Measurements from ENCODE around the gene HAAO.

The HAAO gene

DNA sequence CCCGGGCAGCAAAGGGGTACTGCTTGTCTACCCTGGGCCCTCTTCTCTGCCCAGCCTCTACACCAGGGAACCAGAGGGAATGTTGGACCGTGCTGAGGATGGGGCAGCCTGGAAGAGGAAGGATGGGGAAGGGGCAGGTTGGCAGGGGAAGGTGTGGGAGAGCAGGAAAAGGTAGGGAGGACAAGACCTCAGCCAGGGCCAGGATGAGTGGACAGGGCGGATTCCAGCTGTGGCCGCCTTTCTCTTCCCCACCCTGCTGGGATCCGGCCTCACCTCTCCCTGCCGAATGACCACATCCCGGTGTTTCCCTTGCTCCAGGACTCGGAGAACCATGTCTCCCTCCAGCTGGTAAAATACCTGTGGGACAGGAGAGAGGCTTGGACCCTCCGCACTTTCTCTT is 8.9 kb downstream of the HAAO start:
- CTCF ChIA-PET = no interaction called here

DNA sequence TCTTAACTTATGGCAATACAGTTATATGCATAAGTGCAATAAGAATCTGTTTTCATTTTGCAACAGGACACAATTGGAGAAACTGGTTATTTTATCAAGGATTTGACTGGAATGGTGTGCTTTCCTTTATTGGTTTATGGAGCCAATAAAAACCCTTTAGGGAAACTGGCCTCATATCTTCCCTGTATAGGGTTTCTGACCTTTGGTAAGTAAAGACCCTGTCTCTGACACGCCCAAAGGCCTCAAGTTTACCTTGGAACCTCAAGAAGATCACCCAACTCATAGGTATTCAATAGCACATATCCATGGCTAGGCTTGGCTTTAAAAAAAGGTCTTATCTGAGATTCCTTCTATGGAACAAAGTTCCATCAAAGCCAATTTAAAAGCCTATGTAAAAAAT is 11.2 kb downstream of the HAAO start:
- POLR2A ChIA-PET = no interaction called here
- no peak for TF ChIP-seq NFRKB (IDR thresholded peaks at IDR 0.05)
- no peak for TF ChIP-seq ELF4 (IDR thresholded peaks at IDR 0.05)
- TF ChIP-seq ZNF384 (IDR thresholded peaks at IDR 0.05) = no peak
- TF ChIP-seq FOXK2 (IDR thresholded peaks at IDR 0.05) = no peak
- CTCF ChIA-PET = no interaction called here
- no peak for DNase-seq (ENCODE audit: extremely low spot score)

More for the DNA sequence above, 8.9 kb downstream of the HAAO start:
- no peak for DNase-seq (ENCODE audit: extremely low spot score)
- TF ChIP-seq FOXM1 (IDR thresholded peaks at IDR 0.05; ENCODE audit: borderline replicate concordance) (no peak), L3MBTL2 (conservative IDR thresholded peaks at IDR 0.05) (no peak), ARNT (IDR thresholded peaks at IDR 0.05) (no peak), TARDBP (IDR thresholded peaks at IDR 0.05) (no peak), FOXA1 (IDR thresholded peaks at IDR 0.05) (no peak), SUZ12 (IDR thresholded peaks at IDR 0.05) (no peak), LEF1 (IDR thresholded peaks at IDR 0.05; ENCODE audit: borderline replicate concordance) (no peak), SP1 (IDR thresholded peaks at IDR 0.05) (no peak), ZNF384 (IDR thresholded peaks at IDR 0.05) (no peak), FOXK2 (IDR thresholded peaks at IDR 0.05) (no peak), BHLHE40 (IDR thresholded peaks at IDR 0.05; ENCODE audit: borderline replicate concordance) (no peak), HDGF (IDR thresholded peaks at IDR 0.05; ENCODE audit: borderline replicate concordance) (no peak), ELF4 (IDR thresholded peaks at IDR 0.05) (no peak), NFRKB (IDR thresholded peaks at IDR 0.05) (no peak), CTBP1 (IDR thresholded peaks at IDR 0.05; ENCODE audit: borderline replicate concordance) (no peak)
- TF ChIP-seq, protein P1, sequence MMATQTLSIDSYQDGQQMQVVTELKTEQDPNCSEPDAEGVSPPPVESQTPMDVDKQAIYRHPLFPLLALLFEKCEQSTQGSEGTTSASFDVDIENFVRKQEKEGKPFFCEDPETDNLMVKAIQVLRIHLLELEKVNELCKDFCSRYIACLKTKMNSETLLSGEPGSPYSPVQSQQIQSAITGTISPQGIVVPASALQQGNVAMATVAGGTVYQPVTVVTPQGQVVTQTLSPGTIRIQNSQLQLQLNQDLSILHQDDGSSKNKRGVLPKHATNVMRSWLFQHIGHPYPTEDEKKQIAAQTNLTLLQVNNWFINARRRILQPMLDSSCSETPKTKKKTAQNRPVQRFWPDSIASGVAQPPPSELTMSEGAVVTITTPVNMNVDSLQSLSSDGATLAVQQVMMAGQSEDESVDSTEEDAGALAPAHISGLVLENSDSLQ (IDR thresholded peaks at IDR 0.05) = no peak
- POLR2A ChIA-PET = interaction anchor here (1.6 kb wide), 1 partner anchor 27 kb away, joined by 8 read pairs; no protein-coding TSS in a partner anchor

DNA sequence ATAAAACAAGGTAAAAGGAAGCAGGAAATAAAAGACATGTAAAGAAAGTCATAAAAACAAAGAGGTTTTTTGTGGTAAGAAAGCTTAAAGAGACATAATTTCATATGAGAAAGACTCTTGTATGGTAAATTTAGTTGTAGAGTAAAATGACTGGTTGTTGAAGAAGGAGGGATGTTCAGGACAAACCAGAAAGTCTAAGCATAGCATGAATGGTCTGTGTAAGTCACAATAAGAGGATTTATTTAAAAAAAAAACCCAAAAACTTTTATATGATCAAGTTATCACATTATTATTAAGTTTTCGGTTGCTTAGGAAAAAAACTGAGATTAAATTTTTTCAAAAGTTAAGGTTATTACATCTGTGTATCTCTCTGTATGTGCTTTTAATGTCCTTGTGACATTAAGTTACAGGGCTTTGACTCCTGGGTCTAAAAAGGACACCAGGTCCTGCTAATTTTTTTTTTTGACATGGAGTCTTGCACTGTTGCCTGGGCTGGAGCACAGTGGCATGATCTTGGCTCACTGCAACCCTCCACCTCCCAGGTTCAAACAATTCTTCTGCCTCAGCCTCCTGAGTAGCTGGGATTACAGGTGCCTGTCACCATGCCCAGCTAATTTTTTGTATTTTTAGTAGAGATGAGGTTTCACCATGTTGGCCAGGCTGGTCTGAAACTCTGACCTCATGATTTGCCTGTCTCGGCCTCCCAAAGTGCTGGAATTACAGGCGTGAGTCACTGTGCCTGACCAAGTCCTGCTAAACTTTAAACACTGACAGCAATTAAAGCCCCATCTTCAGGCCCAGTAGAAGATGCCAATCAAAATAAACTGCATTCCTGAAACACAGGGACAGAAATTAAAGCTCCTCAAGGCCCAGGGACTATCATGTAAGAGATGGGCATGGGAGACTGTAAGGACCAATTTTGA is 14.2 kb downstream of the HAAO start:
- ChIA-PET CTCF (no interaction called here), POLR2A (no interaction called here)
- TF ChIP-seq ZNF384 (IDR thresholded peaks at IDR 0.05) = 0 out of 2 replicates have a peak, but pooled peaks have one; percentile 17
- TF ChIP-seq, protein P1 (IDR thresholded peaks at IDR 0.05) = no peak
- no peak for DNase-seq (ENCODE audit: extremely low spot score)

DNA sequence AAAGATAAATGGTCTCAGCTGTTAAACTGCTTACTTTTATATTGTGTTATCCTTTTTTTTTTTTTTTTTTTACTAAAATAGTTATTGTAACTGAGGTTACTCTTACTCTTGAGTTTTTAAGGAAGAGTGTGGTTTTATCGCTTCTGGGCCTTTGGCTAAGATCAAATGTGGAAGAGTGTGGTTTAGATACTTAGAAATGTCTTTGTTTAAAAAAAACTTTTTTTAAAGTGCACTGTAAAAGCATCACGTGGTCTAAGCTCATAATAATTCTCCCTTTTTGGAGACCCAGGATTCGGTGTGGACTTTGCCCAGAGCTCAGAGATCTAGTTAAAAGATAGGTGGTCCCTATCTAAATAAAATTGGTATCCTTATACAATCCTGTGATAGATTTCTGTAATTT is 16.6 kb downstream of the HAAO start:
- ChIA-PET CTCF (interaction anchor here (0.6 to 0.7 kb wide), 2 partner anchors 183 to 1122 kb away, joined by 4 read pairs; no protein-coding TSS in a partner anchor), POLR2A (no interaction called here)

DNA sequence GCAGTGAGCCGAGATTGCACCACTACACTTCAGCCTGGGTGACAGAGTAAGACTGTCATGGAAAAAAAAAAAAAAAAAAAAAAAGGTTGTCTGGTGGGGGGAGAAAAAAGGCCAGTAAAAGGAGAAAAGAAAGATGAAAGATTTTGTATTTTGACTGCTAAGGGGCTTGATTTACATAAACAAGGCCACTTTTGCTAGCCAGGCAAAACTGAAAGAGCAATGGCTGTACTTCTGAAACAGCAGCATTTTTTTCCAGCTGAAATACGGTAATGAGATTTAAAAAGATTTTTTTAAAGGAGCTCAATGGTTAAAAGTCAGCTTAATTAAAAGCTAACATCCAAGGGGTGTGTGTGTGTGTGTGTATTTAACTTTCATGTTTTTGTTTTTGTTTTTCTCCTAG is 17.2 kb downstream of the HAAO start:
- CTCF ChIA-PET = interaction anchor here (0.6 to 0.7 kb wide), 3 partner anchors 20 to 1122 kb away, joined by 3 to 4 read pairs (median 4); no protein-coding TSS in a partner anchor
- TF ChIP-seq FOXK2 (IDR thresholded peaks at IDR 0.05) (no peak), SUZ12 (IDR thresholded peaks at IDR 0.05) (no peak), TARDBP (IDR thresholded peaks at IDR 0.05) (no peak), ELF4 (IDR thresholded peaks at IDR 0.05) (no peak), ARNT (IDR thresholded peaks at IDR 0.05) (no peak), FOXM1 (IDR thresholded peaks at IDR 0.05; ENCODE audit: borderline replicate concordance) (no peak), BHLHE40 (IDR thresholded peaks at IDR 0.05; ENCODE audit: borderline replicate concordance) (no peak), FOXA1 (IDR thresholded peaks at IDR 0.05) (no peak), ZNF384 (IDR thresholded peaks at IDR 0.05) (no peak), NFRKB (IDR thresholded peaks at IDR 0.05) (no peak), HDGF (IDR thresholded peaks at IDR 0.05; ENCODE audit: borderline replicate concordance) (no peak), LEF1 (IDR thresholded peaks at IDR 0.05; ENCODE audit: borderline replicate concordance) (no peak), SP1 (IDR thresholded peaks at IDR 0.05) (no peak), L3MBTL2 (conservative IDR thresholded peaks at IDR 0.05) (no peak), CTBP1 (IDR thresholded peaks at IDR 0.05; ENCODE audit: borderline replicate concordance) (no peak)
- TF ChIP-seq, protein P1 (IDR thresholded peaks at IDR 0.05) = no peak
- POLR2A ChIA-PET = no interaction called here
- DNase-seq (ENCODE audit: extremely low spot score) = no peak

More for the DNA sequence above, 16.6 kb downstream of the HAAO start:
- no peak for TF ChIP-seq ZNF384 (IDR thresholded peaks at IDR 0.05)
- no peak for TF ChIP-seq SUZ12 (IDR thresholded peaks at IDR 0.05)
- TF ChIP-seq ELF4 (IDR thresholded peaks at IDR 0.05) = no peak
- TF ChIP-seq FOXA1 (IDR thresholded peaks at IDR 0.05) = no peak
- TF ChIP-seq HDGF (IDR thresholded peaks at IDR 0.05; ENCODE audit: borderline replicate concordance) = no peak
- no peak for TF ChIP-seq TARDBP (IDR thresholded peaks at IDR 0.05)
- no peak for TF ChIP-seq ARNT (IDR thresholded peaks at IDR 0.05)
- TF ChIP-seq LEF1 (IDR thresholded peaks at IDR 0.05; ENCODE audit: borderline replicate concordance) = no peak
- no peak for TF ChIP-seq CTBP1 (IDR thresholded peaks at IDR 0.05; ENCODE audit: borderline replicate concordance)
- no peak for TF ChIP-seq FOXM1 (IDR thresholded peaks at IDR 0.05; ENCODE audit: borderline replicate concordance)
- TF ChIP-seq FOXK2 (IDR thresholded peaks at IDR 0.05) = no peak
- TF ChIP-seq, protein P1 (IDR thresholded peaks at IDR 0.05) = no peak
- TF ChIP-seq SP1 (IDR thresholded peaks at IDR 0.05) = no peak
- TF ChIP-seq BHLHE40 (IDR thresholded peaks at IDR 0.05; ENCODE audit: borderline replicate concordance) = no peak
- no peak for TF ChIP-seq NFRKB (IDR thresholded peaks at IDR 0.05)
- no peak for TF ChIP-seq L3MBTL2 (conservative IDR thresholded peaks at IDR 0.05)
- no peak for DNase-seq (ENCODE audit: extremely low spot score)
